MV-4-11 (cell line): ENCODE results near the gene EXD2.
A peak's percentile ranks its signal among the peaks of the same experiment; 100 is the strongest.
"Not testable (repeated sequence)": the region's sequence is repeated elsewhere in the genome, so short reads cannot be mapped to it uniquely, and the experiment has no call there.

ENCODE experiments used
- DNase-seq: peaks from one replicate; lab custom pipeline; 2025; lab: John Stamatoyannopoulos, UW

EXD2 gene, protein sequence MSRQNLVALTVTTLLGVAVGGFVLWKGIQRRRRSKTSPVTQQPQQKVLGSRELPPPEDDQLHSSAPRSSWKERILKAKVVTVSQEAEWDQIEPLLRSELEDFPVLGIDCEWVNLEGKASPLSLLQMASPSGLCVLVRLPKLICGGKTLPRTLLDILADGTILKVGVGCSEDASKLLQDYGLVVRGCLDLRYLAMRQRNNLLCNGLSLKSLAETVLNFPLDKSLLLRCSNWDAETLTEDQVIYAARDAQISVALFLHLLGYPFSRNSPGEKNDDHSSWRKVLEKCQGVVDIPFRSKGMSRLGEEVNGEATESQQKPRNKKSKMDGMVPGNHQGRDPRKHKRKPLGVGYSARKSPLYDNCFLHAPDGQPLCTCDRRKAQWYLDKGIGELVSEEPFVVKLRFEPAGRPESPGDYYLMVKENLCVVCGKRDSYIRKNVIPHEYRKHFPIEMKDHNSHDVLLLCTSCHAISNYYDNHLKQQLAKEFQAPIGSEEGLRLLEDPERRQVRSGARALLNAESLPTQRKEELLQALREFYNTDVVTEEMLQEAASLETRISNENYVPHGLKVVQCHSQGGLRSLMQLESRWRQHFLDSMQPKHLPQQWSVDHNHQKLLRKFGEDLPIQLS

GRCh38 chr14:69191340-69192111 is at the start of gene EXD2:
Gene EXD2 (plus strand): TSS chr14:69191498. CDS start chr14:69209471, 17,973 bp downstream.
- peak; percentile 70 for DNase-seq

DNA sequence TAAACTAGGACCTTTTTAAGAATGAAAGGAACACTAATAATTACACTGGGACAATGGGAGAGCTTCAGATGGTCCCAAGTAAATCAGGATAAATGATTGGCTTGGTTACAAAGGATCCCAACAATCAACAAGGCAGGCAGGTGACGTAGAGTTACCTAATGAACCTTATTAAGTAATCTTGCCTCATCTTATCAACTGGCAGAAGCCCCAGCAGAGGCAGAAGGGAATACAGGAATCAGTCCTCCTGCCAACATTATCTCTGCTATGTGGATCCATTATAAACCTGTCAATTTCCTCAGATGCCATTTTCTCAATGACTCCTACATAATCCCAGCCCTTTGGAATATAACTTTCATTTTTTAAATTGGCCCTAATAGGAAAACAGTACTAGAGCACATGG is 49.7 kb upstream of the EXD2 start:
- no peak for DNase-seq

- no peak for DNase-seq
Observed at GRCh38 chr14:69142101-69142500, 49.2 kb upstream of the EXD2 start.

DNA sequence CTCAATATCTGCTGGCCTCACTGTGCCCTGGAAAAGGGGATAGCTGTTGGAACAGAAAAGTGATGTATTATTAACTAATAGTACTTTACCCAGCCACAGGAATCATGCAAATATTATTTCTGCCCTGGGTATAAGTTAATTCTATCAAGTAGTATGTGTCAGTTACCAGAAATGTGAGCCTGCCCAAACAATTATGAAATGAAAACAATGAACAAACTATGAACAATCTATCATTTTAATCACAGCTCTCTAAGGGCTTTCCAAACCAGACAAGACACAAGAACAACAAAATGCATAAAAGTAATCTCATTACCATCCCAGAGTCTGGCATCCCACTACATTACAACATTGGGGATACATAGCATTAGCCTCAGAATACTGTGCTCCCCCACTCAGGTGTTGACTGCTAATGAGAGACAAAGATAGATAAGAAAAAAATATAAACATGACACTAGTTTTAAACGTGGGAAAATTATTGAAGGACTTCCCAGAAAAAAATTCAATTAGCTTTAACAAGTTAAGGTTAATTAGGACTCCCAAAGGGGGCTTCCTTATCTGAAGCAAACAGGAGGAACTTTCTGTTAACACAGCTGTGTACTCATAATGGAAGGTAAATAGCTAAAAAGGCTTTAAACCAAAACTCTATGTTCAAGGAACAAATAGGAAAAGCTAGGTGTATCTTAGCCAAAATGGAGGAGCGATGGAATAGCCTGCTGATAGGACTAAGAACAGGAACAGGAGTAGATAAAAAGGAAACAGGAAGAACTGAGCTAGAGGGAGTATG is 41.6 kb upstream of the EXD2 start:
- DNase-seq, result no peak

- peak; percentile 45 for DNase-seq
Observed at GRCh38 chr14:69151458-69152180, 39.7 kb upstream of the EXD2 start.

DNA sequence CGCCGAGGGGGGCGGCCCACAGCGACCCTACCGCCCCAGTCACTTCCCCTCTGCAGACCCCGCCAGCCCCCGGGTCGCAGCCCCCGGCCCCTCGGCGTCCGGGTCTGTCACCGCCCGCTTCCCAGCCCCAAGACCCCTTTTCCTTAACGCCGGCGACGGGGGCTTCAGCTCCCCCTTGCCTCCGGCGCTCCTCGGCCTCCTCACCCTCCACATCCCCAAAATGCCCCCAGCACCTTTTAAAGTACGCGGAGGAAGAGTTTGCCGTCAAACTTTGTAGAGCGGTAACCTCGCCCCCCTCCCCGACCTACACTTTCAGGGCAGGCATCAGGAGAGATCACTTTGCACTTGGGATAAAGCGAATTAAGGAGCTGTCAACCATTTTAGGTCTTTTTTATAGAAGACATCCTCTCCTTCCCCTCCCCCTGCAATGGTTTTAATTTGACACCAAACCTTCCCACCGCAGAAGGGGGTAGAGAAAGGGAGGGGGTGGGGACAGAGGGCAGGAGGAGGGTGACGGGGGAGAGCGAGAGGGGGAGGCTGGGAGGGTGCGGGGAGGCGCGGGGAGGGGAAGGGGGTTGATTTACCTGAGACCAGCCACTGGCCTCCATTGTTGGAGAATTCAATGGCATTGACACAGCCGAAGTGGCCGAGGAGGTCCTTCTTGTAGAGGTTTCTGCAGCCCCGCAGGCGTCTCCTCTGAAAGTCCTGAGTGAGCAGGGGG is 39.0 kb upstream of the EXD2 start:
- no peak for DNase-seq

DNA sequence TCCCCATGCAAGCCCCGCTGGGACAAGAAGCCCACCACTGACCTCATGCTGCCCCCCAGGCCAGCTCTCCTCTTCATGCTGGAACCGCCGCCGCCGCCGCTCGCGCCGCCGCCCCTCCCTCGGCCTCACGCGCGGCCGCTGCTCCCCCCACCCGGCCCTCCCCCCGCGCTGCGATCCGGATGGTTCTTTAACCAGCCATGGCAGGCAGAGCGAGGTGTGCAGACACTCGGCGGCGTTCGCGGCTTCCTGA is 38.5 kb upstream of the EXD2 start, which contains the start of gene DCAF5:
TSS of gene DCAF5 (minus strand) at position 218 of the 250 bp plus-strand sequence. CDS start at position 77, 141 bp downstream.
- DNase-seq, result no peak

- peak; percentile 88 for DNase-seq
Observed at GRCh38 chr14:69153152-69153872, 38.0 kb upstream of the EXD2 start.

DNA sequence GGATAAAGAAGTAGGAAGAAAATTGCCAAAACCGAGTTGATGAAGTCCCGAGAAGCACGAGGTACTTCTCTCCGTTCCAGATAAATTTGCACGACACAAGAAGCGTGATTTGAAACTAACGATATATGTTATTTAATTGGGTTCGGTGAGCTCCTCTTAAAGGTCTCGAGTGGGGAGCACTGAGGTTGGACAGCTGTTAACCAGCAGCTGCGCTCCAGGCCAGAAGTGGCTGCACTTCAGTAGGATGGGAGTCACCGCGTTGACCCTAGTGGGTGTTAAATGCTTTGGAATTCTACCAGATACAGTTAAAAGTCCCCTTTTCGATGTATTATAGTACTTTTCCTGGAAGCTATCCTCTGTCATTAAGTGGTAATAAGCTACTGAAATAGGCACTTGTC is 37.4 kb upstream of the EXD2 start:
- DNase-seq, result peak; percentile 14

DNA sequence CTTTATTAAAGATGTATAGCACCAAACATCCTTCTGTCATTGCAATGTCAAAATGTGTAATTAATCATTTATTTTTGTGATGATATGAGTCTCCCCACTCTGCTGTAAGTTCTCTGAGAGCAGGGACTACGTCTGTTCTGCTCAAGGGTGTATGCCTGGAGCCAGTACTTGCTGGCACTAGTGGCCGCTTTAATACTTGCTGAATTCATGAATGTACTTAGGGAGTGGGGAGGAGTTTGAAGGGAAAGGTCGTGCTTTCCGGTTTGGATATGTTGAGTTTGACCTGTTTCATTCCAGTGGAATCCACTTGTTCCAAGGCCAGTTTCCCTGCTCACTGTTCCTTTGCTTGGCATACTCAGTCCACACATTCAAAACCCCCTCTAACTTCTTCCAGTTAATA is 36.5 kb upstream of the EXD2 start:
- no peak for DNase-seq

DNA sequence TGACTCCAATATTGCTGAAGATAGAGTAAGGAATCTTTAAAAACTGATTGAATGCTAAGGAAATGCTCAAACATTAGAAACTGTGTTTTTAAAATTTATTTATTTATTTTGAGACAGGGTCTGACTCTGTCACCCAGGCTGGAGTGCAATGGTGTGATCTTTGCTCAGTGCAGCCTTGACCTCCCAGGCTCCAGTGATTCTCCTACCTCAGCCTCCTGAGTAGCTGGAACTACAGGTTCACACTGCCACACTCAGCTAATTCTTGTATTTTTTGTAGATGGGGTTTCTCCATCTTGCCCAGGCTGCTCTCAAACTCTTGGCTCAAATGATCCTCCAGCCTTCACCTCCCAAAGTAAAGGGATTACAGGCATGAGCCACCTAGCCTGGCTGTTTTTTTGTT is 35.1 kb upstream of the EXD2 start:
- no peak for DNase-seq

- DNase-seq, result no peak
Observed at GRCh38 chr14:69161590-69161989, 29.7 kb upstream of the EXD2 start.

GRCh38 chr14:69165787-69166186 is 25.5 kb upstream of the EXD2 start:
- not testable (repeated sequence) for DNase-seq

DNA sequence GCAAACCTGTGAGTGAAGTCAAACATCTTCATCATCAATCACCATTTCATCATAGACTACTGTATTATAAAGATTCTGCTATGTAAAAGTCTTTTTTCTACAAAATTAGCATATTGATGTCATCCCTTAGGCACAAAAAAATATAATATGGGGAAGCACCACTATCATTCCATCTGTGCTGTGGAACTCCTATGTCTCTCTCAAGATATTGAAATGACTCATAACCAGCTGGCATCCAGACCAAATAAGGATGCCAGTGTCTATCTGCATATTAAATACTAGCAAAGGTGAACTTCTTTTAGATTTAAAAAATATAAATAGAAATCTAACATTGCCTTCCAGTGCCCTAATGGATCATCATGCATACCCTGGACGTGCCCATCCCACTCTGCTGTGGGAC is 20.5 kb upstream of the EXD2 start:
- no peak for DNase-seq

DNA sequence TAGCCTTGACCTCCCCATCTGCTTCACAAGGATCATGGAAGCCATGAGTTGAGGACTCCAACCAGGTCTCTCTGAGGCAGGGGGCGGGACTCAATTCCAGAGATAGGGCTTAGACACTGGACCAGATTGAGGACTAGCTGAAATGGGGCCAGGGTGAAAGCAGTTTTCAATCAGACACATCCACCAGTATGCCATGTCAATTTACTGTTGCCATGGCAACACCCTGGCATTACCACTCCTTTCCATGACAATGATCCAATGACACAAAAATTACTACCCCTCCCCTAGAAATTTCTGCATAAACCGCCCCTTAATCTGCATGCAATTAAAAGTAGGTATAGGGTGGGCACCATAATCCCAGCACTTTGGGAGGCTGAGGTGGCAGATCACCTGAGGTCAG is 19.7 kb upstream of the EXD2 start:
- no peak for DNase-seq

DNA sequence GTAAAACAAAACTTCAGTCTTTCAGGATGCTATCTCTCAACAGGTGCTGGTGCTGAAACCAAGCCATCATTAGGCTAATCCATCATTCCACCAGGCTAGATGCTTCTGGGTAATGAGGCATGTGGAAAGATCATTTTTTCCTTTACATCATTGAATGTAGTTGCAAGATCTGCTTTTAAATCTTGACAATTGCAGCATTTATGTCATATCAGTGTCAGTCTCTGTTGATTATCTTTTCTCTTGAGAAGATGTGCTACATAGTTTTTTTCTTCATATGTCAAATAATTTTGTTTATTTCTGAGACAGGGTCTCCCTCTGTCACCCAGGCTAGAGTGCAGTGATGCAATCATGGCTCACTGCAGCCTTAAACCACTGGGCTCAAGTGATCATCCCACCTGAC is 16.2 kb upstream of the EXD2 start:
- no peak for DNase-seq

DNA sequence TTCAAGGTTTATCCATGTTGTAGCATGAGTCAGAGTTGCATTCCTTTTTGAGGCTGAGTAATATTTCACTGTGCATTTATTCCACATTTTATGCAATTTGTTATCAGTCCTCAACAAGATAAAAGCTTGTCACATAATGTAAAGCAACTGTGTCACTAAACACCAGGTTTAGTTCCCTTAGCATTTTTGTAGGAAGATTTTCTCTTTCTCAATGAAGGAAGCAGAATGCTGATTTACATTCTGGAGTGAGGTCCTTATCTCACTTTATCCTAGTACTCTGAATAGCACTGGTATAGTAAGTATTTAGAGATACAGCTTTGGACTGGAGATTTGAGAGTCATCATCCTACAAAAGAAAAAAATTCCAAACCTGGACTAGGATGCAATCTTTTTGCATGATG is 9.8 kb upstream of the EXD2 start:
- no peak for DNase-seq

DNA sequence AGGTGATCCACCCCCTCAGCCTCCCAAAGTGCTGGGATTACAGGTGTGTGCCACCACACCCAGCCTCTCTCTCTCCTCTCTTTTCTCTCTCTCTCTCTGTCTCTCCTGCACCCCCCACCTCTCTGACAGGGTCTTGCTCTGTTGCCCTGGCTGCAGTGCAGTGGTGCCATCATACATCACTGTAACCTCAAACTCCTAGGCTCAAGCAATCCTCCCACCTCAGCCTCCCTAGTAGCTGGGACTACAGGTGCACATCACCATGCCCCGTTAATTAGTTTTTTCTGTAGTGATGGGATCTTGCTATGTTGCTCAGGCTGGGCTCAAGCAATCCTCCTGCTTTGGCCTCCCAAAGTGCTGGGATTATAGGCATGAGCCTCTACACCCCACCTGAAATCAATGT is 8.7 kb upstream of the EXD2 start:
- DNase-seq, result not testable (repeated sequence)

DNA sequence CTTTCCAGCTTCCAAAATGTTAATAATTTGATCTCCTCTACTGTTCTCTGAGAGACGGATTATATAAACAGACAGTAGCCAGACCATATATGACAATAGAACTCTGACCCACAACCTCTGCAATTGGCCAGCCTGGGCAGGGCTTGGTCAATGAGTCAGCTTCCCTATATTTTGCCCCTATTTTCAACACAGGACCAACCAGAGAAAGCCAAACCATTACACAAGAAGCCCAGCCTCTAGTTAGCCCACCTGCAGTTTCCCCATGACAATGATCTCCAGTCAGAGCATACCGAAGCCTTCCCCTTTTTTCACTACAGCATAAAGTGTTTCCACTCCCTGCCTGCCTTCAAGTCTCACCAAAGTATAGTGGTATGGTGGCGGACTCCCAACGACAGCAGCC is 7.6 kb upstream of the EXD2 start:
- DNase-seq, result peak; percentile 96

DNA sequence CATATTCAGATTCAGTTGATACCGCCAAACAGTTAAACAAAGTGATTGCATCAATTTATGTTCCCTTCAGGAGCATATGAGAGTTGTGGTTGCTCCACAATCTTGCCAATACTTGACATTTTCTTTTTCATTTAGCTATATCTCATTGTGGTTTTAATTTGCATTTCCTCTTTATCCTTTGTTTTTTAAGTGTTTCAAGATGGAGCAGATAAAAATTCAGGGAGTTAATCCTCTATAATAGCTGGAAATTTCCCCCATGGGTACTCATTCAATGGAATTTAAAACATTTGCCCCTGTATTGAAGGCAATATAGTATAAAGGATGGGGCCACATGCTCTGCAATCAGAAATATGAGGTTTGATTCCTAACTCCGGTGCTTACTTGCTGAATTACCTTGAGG is 1.1 kb upstream of the EXD2 start:
- peak; percentile 26 for DNase-seq
